ENCODE results near the gene ATXN1.

ATXN1 gene

DNA sequence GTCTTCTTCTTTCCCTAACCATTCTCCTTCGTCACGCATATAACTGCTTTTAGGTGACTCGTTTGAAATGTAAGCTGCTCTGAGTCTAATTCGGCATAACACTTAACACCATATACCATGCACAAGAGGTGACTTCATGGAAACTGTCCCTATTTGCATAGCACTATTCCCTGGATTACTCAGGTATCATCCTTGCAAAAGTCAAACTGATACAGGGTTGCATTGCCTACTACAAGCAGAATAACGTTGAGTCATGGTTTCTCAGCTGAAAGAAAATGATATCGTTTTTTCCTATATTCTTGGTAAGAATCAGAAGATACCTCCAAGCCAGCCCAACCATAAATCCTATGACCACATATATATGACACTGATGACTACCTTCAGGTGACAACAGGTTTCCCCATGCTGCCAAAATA is 227.5 kb downstream of the ATXN1 start:
- no peak for DNase-seq (ENCODE audit: low read depth, low spot score)

DNA sequence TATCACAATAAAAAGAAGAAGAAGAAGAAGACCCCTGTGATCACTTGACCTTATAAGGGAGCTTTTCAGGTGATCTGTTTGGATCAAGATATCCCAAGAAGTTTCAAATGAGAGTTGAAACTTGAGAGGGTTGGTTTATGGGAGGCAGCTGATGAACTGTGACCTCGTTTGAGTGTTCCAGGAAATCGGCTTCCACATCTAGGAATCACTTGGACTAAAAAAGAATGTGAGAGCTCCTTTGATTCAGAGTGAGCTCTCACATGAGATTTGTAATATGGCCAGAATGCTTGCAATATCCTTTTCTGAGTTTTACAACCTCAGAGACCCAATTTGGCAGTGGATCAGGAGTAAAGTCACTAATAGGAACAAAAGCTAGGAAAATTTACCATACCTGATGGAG is 228.1 kb downstream of the ATXN1 start:
- no peak for DNase-seq (ENCODE audit: low read depth, low spot score)

DNA sequence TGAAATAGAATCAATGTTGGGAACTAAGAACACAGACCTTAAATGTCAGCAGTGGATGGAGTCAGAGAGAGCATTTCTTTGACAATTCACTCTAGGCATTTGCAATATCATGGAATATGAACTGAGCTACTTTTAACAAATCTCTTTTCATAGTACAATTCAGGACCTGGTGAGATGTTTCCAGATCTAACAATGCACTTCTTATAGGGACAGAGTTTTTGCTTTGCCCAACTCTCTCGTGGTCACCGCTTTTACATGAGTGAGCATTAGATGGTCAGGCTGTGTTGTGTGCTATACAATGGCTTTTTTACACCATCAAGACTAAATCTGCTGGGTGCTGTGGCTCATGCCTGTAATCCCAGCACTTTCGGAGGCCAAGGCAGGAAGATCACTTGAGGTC is 233.6 kb downstream of the ATXN1 start:
- DNase-seq (ENCODE audit: low read depth, low spot score) = no peak

DNA sequence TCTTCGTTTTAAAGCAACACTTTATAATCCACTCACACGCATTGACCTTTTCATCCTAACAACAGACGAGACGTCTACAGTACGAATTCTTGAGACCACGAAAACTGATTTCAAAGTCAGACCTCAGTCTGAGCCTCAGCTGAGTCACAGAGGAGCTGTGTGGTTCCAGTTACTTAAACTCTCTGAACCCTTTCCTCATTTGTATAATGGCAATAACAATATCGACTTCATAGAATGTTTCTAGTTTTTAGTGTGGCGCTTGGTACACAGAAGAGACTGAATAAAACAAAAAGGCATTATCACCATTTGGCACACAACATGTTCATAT is 236.9 kb downstream of the ATXN1 start:
- no peak for DNase-seq (ENCODE audit: low read depth, low spot score)

DNA sequence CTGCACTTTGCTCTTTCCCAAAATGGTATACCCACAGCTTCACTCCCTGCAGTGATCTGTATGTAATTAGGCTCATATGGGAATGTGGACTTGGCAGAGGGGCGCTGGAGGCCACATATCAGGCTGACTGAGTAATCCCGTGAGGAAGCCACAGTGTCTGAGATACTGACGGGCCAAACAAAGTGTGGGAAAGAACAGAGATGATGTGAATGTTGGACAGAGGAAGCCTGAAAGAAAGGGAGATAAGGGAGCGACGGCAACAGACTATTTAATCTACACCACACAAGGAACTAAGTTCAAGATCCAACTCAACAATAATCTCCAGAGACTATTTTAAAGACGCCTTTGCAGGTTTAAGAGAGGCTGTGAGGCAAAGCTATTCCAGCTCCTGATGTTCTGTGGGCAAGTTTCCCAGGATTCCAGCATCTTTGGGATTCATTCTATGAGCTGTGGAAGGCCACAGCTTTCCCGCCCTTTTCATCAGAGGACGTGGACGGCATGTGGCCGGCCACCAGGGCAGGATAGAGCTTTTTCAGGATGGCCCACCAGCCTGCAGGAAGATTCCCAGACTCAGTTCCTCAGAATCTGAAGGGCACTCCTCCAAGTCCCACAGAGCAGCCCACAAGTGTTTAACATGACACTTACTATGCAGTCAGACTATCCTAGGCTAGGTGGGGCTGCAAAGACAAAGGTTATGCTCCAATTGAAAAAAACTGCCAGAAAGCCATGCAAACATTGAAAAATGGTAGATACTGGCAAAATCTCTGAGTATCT is 237.5 kb downstream of the ATXN1 start:
- no peak for DNase-seq (ENCODE audit: low read depth, low spot score)

DNA sequence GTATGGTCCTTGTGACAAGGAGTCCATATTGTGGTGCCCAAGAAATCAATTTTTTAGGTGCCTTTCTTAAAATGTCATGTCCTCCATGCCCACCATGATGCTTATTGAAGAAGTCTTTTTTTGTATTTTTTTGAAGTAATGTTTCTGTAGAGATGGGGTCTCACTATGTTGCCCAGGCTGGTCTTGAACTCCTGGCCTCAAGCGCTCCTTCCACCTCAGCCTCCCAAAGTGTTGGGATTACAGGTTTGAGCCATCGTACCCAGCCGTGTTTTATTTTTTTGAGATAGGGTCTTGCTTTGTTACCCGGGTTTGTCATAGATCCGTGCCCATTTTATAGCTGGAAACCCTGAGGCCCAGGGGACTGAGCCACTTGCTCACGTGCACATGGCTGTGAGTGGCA is 238.3 kb downstream of the ATXN1 start:
- no peak for DNase-seq (ENCODE audit: low read depth, low spot score)

DNA sequence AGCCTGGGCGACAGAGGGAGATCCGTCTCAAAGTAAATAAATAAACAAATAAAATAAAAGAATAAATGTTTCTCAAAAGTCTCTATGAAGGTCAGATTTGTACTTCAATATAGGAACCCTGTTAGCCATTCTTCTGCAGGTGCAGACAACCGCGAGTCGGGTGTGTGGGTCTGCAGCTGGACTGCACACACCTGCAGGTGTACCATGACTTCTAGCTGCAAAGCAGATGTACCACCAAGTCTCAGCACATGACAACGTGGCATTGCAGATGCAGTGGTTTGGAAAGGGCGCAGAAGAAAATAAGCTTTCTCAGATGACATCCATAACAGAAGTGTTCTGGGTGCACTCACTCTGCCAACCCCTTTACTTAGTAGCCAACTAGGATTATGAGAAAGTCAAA is 239.7 kb downstream of the ATXN1 start:
- no peak for DNase-seq (ENCODE audit: low read depth, low spot score)

DNA sequence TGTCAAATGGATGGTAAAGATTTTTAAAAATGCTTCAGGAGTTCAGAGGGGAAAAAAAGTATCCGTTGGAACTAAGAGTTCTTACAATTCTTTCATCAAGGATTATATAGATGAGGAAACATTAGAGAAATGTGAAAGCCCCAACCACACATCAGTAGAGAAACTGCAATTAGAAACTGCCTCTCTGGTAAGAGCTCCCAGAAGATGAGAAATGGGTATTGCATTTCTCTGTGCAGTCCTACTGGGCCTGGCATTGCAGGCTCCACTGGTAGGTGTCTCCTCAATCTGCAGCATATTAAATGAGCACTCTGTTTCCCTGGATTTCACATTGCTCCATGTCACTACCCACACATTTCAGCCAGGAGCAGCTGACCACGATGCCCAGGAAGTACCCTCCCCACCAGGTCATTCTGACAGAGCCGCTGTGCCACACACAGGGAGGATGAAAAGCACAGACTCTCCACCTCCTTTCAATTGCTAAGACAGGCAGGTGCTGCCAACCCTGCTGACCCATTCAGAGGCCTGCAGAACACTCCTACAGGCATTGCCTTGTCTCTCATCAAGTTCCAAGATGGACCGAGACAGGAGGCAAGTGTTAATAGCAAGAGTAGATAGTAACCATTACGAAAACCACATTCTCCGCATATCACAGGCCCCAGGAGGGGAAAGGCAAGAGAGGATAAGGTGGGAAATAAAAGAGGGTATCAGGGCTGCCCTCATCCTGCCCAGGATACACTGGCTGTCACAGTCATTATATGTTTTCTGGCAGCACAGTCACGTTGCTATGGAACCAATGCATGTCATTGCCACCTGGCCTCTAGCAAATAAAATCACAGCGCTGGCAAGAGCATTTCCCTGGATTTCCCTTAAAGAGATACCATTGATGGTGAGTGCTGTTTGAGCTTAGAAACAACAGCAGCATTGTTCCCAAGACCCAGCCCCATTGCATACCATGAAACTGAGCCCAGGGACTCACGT is 241.7 kb downstream of the ATXN1 start:
- no peak for DNase-seq (ENCODE audit: low read depth, low spot score)

DNA sequence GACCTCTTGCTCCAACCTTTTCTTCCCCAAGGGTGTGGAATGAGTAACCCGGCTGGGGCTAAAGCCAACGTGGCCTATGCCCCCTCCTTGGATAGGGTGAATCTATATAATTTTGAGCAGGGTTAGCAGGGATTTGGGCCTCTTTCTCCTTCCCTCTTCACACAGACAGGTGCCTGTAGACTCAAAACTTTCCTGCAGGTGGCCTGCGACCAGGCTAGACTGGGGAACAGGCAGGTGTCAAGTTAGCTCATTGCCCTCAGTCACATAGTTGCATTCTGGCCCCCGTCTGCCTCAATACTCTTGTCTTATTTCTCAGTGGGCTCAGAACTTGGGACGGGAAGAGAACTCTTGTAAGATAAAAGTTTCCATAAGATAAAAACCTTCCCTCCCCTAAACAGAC is 243.0 kb downstream of the ATXN1 start:
- DNase-seq (ENCODE audit: low read depth, low spot score) = no peak

DNA sequence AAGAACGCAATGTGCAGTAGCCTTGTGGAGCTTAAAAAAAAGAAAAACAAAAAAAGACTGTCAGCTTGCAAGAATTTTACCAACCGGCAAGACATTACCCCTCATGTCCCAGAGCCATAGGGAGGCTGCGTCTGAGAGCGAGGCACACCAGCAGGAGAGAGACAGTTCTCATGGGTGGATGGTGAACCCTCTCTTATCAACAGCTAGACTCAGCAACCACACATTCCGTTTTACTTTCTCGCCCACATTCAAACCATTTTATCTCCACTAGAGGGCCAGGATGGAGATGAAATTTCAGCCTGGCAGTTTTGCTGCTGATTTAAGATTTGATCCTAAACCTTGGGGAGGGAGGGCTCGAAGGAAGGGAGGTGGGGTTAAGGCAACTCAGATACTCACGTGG is 247.0 kb downstream of the ATXN1 start:
- DNase-seq (ENCODE audit: low read depth, low spot score) = peak; percentile 39

DNA sequence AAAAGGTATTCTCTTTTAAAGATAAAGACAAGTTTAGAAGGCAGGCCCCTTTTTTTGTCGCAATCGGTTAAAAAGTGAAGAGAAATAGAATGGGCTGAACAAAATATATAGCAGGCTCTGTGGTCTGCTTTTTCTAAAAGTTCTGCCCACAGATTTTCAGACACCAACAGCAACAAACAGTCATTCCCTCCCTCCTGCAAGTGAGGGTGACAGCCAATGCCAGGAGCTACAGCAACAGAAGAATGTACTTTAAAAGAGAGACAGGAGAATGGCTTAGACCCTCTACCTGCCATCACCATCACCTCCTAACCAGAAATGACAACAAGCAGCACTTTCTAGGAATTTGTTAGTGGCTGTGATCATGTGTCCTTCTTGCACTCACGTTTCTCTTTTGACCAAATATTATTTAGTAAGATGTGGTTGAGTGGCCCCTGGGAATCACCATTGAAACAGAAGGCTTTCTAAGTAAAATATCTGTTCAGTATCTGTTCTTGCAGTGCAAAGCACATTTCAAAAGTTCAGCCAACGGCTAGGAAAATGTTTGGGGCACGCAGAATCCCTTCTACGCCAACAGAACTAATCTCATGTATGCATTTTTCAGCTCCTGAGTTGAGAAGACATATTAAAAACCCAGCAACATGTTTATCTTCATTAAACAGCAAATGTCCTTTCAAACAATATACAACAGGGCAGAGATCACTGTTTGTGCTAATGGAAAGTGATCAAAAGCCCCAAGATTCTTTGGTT is 248.5 kb downstream of the ATXN1 start:
- DNase-seq (ENCODE audit: low read depth, low spot score) = no peak

DNA sequence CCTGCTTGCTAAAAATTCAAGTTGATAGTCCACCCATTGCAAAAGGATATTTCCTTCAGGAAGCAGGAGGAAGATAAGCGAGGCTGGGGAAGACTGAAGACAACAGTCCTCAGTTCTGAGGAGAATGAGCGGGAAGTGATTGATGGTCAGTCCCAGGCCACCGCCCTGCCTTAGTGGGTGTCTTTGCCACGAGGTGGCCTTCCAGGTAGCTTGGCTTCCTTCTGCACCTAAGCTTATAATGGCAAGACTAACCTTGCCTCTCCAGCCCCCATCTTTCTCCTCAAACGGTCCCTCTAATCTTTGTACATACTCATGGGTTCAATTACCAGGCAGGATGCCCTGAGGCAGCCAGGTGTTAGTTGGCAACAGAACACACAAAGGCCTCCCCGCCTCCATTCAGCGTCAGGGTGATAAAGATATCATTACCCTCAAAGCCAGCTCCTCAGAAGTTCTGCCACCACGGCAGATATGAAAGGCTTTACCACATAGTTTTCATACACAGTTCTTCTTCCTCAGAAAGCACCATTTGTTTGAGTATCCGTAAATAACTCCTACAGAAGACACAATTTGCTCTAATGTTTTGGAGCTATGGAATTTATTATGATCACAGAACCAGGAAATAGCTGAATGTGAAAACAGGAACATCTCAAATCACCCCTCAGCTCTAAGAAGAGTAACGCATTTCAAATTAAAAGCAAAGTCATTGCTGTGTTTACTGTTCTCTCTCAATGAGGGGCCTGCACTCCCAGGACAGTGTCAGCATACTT is 249.4 kb downstream of the ATXN1 start:
- DNase-seq (ENCODE audit: low read depth, low spot score) = no peak

DNA sequence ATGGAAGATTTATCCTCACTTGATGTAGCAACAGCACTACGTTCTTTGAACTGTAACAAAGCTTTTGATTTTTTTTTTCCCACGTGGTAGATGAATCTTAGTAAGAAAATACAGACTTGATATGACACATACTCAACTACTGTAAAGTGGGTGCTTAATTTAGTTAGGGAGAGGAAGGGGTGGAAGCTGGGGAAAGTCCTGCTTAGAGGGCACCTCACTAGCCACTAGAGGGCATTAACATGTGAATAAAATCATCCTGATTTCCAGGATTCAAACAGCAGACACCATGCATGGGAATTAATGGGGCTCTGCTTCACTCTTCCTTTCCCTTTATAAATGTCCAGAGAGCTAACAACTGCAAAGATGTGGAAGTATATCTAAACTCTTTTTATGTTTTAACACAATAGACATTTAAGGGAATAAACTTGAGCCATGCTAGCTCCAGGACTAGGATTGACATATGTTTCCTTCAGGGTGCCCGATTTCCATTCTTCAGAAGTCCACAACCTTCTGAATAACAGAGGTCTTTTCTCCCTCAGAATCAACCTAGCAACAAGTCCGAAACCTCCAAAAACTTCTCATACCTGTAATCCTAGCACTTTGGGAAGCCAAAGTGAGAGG is 250.1 kb downstream of the ATXN1 start:
- DNase-seq (ENCODE audit: low read depth, low spot score) = no peak

DNA sequence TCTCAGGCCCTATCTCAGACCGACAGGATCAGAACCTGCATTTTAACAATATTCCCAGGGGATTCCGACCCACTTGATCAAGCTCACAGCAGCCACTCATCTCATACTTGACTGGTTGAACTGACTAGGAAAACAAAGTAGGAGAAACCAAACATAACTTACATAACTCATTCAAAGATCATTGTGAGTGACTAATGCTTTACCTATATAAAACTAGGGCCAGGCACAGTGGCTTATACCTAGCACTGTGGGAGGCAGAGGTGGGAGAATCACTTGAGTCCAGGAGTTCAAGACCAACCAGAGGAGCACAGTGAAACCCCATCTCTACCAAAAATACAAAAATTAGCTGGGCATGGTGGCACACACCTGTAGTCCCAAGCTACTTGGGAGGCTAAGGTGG is 251.0 kb downstream of the ATXN1 start:
- DNase-seq (ENCODE audit: low read depth, low spot score) = no peak

DNA sequence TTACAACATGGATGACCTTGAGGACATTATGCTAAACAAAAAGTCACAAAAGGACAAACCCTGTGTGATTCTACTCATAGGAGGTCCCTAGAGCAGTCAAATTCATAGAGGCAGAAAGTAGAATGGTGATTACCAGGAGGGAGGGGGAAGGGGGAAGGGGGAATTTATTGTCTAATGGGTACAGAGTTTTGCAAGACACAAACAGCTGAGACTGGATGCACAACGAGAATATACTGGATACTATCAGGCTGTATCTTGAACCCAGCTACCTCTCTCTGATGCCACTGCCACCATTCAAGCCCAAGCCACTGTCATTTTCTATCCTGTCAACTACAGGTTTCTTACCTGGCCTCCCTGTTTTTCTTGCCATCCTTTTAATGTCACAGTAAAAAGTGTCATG is 252.3 kb downstream of the ATXN1 start:
- no peak for DNase-seq (ENCODE audit: low read depth, low spot score)

DNA sequence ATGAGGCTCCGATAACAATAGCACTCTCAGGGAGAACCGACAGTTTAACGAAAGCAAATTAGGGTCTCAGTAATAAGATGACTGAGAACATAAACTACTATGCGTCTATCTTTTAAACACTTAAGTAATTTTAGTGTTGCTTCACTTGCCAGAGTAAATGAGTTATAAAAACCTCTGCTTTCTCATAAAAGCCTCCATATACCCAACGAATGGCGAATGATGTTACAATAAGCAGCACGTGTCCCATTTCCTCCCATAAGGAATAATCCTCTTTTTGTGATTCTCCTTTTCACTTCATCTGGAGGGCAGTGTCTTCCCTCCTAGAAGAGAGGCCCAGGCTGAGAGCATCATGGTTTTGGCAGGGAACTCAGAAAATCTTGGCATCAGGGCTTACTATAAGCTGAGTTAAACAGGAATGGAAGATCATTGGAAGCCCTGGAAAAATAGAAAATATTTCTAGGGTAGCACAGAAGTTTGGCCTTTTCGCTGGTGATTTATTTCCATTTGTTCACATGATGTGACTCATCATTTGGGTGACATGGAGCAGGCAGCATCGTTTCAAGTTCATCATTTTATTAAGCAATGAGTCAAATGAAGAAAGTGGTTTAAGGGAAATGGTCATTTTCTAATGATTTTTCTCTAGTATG is 255.4 kb downstream of the ATXN1 start:
- DNase-seq (ENCODE audit: low read depth, low spot score) = no peak

DNA sequence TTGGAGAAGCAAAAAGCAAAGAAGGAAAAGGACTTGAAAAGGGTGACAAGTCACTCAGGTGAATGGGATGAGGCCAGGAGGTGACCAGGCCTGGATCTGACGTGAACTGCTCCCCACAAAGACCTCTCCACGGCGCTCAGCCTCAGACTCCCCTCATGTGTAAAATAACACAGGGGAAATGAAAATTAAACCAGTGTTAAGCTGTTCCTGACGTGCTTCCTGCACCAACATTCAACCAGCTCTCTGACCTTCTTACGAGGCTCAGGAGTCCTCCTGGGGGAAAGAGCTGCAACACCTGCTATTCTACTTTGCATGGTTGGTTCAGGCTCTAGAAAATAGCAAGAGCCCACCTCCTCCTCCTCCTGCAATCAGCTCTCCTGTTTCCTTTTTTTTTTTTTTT is 256.7 kb downstream of the ATXN1 start:
- no peak for DNase-seq (ENCODE audit: low read depth, low spot score)

DNA sequence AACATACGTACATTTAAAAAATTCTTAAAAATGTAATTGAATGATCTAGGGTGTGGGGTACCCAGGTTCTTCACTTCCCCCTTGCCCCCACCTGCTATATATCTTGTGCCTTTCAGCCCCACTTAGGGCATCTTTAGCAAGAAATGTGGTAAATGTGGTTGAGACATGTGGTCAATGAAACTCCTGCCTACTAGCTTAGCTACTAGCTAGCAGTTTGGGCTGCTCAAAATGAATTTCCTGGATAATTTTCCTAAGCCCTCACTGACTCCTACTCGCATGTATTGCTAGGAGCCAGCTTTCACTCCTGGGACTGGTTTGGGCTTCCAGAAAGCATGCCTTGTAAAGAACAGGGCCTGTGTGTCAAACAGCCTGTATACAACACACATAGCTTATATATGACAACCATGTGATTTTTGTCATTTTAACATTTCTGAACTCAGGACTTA is 257.3 kb downstream of the ATXN1 start:
- DNase-seq (ENCODE audit: low read depth, low spot score) = no peak

DNA sequence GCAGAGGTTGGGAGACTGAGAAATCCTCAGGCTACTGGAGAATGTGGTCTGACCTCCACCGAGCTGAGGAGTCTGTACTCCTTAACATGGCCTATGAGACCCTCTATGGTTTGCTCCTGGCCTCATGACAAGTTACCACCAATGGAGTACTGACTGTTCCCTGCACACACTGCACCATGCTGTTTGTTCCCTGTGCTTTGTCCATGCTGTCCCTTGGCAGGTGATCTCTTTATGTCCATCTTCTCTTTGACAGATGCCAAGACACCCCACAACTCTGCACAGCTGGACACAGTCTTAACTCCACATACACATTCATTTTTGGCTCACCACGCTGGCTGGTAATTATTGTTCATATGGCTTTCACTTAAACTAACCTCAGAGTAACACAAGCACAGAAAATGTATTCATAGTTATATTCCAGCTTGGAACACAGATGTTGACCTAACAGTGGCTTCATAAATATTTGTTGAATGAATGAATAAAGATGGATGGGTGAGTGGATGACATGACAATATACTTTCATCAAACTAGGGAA is 258.0 kb downstream of the ATXN1 start:
- DNase-seq (ENCODE audit: low read depth, low spot score) = no peak

DNA sequence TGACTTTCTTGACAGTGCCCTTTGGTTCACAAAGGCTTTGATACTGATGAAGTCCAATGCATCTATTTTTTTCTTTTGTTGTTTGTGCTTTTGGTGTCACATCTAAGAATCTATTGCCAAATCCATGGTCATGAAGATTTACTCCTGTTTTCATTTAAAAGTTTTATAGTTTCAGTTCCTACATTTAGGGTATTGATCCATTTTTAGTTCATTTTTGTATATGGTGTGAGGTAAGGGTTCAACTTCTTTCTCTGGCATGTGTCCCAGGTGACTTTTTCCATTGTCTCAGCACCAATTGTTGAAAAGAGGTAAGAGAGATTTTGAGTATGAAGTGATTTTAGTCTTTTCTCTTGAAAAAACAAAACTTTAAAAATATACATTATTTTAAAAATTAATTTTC is 262.3 kb downstream of the ATXN1 start:
- DNase-seq (ENCODE audit: low read depth, low spot score) = no peak

All from smooth muscle cell of the brain vasculature (primary cell).